K562 (cell line): ENCODE results near the gene DPP10. TPM values are rescaled to one million over a fixed set of nuclear protein-coding genes. Genes with fewer than 3 reads are reported as not detected.

Source experiments
- ATAC-seq: fragments of 200-7000 bp; cut with Tn5 transposase; 3 replicates; pipeline ENCODE4 v1.9.1; 2020; ENCODE audit warnings: moderate library complexity
- BruUV-seq: library from RNA; stranded (reverse); fragments of 400-500 nt; replicated peaks from 2 replicates; lab custom pipeline; 2021; lab: Mats Ljungman, UMichigan
- CTCF ChIA-PET: fragments of 300-600 bp; formaldehyde crosslinking; extraction: SDS; loops from one replicate; lab custom pipeline; 2021; ENCODE audit warnings: low intra/inter-chr PET ratio; lab: Yijun Ruan, JAX
- POLR2A ChIA-PET: fragments of 300-600, 350-650 bp; sonication (Branson Sonifier 250); formaldehyde crosslinking; extraction: SDS; loops from one replicate; lab custom pipeline; 2021; ENCODE audit warnings: antibody characterized with exemption, inconsistent platforms; lab: Yijun Ruan, JAX
- DNase-seq, 4 experiments: peaks; one replicate each; pipeline versions ENCODE4 v3.0.0 to v3.0.0-alpha.2; 2011 to 2018; ENCODE audit warnings: low spot score in 3 of 4, mixed read lengths in 3 of 4; ENCODE audit errors: extremely low read depth in 1 of 4
- FAIRE-seq: peaks from 2 replicates; lab custom pipeline; 2011; peaks lifted over from hg19 to GRCh38; lab: Jason Lieb, UNC
- H2AFZ ChIP-seq: 2 replicates; pipeline ENCODE4 v1.6.0; 2011; ENCODE audit warnings: low read depth, low read length, control low read depth, inconsistent platforms
- H3K27ac ChIP-seq: fragments of 200-600 bp; 3 replicates; pipeline ENCODE4 v1.8.0; 2011; ENCODE audit warnings: low read depth, mild to moderate bottlenecking, control low read depth, inconsistent platforms, low read length, moderate library complexity, mixed read lengths; ENCODE audit errors: extremely low read depth
- H3K27me3 ChIP-seq, 2 experiments: fragments of 300-600 bp in 1 of 2; 2 replicates in 1 of 2; 3 replicates in 1 of 2; pipeline versions ENCODE4 v1.6.0 to v1.8.0; 2011; ENCODE audit warnings: inconsistent platforms in 2 of 2, low read length in 2 of 2, mild to moderate bottlenecking in 1 of 2, mixed read lengths in 1 of 2, moderate library complexity in 1 of 2; ENCODE audit not compliant: control insufficient read depth in 2 of 2, insufficient read depth in 2 of 2
- H3K36me3 ChIP-seq: fragments of 300-600 bp; 3 replicates; pipeline ENCODE4 v1.8.0; 2011; ENCODE audit warnings: mild to moderate bottlenecking, low read length, inconsistent platforms; ENCODE audit not compliant: control insufficient read depth, insufficient read depth
- H3K4me1 ChIP-seq, 2 experiments: fragments of 200-600 bp in 1 of 2; replicated peaks in 1 of 2; 2 replicates in 1 of 2; 3 replicates in 1 of 2; pipeline versions ENCODE4 v1.5.1 to v1.8.0; 2011; ENCODE audit warnings: inconsistent platforms in 2 of 2, low read length in 2 of 2, mild to moderate bottlenecking in 1 of 2, mixed read lengths in 1 of 2, moderate library complexity in 1 of 2; ENCODE audit not compliant: control insufficient read depth in 2 of 2, insufficient read depth in 2 of 2
- H3K4me2 ChIP-seq: 2 replicates; pipeline ENCODE4 v1.6.1; 2011; ENCODE audit warnings: low read length, control low read depth, inconsistent platforms, mixed read lengths; ENCODE audit not compliant: insufficient read depth
- H3K4me3 ChIP-seq: fragments of 200-600 bp; sonication (generic), shearing (Covaris generic); 2 replicates; pipeline ENCODE4 v1.5.1; 2016; ENCODE audit warnings: control low read depth, inconsistent platforms
- H3K79me2 ChIP-seq: fragments of 200-600 bp; 3 replicates; pipeline ENCODE4 v1.8.0; 2011; ENCODE audit warnings: low read length, inconsistent platforms; ENCODE audit not compliant: control insufficient read depth, insufficient read depth
- H3K9ac ChIP-seq, 2 experiments: 2 replicates each; pipeline versions ENCODE4 v1.6.0 to v1.6.1; 2011; ENCODE audit warnings: low read depth in 2 of 2, low read length in 2 of 2, control low read depth in 1 of 2, inconsistent platforms in 1 of 2, mild to moderate bottlenecking in 1 of 2, mixed read lengths in 1 of 2; ENCODE audit not compliant: insufficient read depth in 1 of 2
- H3K9me1 ChIP-seq: one replicate; pipeline ENCODE4 v1.6.0; 2011; ENCODE audit warnings: inconsistent platforms, mild to moderate bottlenecking, low read length, moderate library complexity; ENCODE audit not compliant: control insufficient read depth, insufficient read depth
- H3K9me3 ChIP-seq: replicated peaks from 2 replicates; pipeline ENCODE4 v1.5.1; 2011; ENCODE audit warnings: low read depth, low read length, inconsistent platforms; ENCODE audit not compliant: control insufficient read depth, insufficient read depth
- H4K20me1 ChIP-seq: replicated peaks from 2 replicates; pipeline ENCODE4 v1.6.1; 2011; ENCODE audit warnings: low read length, inconsistent platforms, mixed read lengths; ENCODE audit not compliant: control insufficient read depth, insufficient read depth
- CTCF ChIP-seq, 3 experiments: IDR thresholded peaks in 2 of 3; conservative IDR thresholded peaks in 1 of 3; 2 replicates each; pipeline ENCODE4 v1.5.1; 2011 to 2012; ENCODE audit warnings: low read length in 3 of 3, mild to moderate bottlenecking in 3 of 3, control low read depth in 2 of 3, improper control_type of control experiment in 1 of 3, inconsistent platforms in 1 of 3, low read depth in 1 of 3, mixed read lengths in 1 of 3, moderate library complexity in 1 of 3; ENCODE audit not compliant: insufficient read depth in 2 of 3
- ERF ChIP-seq: fragments of 450-650 bp; formaldehyde crosslinking; IDR thresholded peaks from 2 replicates; pipeline ENCODE4 v1.4.0; 2020; ENCODE audit warnings: mild to moderate bottlenecking, mixed read lengths
- FOSL1 ChIP-seq: fragments of 200-800 bp; sonication (Bioruptor generic); conservative IDR thresholded peaks from 2 replicates; pipeline ENCODE4 v1.6.1; 2016; ENCODE audit warnings: missing genetic modification characterization, missing compliant biosample characterization
- ILF3 ChIP-seq: fragments of 450-650 bp; IDR thresholded peaks from 2 replicates; pipeline ENCODE4 v1.6.1; 2018; ENCODE audit warnings: antibody characterized with exemption, mild to moderate bottlenecking, moderate library complexity, borderline replicate concordance
- KLF1 ChIP-seq: fragments of 450-650 bp; IDR thresholded peaks from 2 replicates; pipeline ENCODE4 v1.6.1; 2016; ENCODE audit warnings: missing genetic modification characterization, missing compliant biosample characterization
- NFE2L1 ChIP-seq: fragments of 450-650 bp; IDR thresholded peaks from 2 replicates; pipeline ENCODE4 v1.6.1; 2016; ENCODE audit warnings: missing genetic modification characterization, low read depth, mild to moderate bottlenecking, missing compliant biosample characterization, moderate library complexity, borderline replicate concordance
- PHF20 ChIP-seq: fragments of 450-650 bp; IDR thresholded peaks from 2 replicates; pipeline ENCODE4 v1.6.1; 2018; ENCODE audit not compliant: partially characterized antibody
- SMARCB1 ChIP-seq: IDR thresholded peaks from 2 replicates; pipeline ENCODE4 v1.6.1; 2011; ENCODE audit warnings: improper control_type of control experiment, low read depth; ENCODE audit not compliant: insufficient read length
- SP2 ChIP-seq: IDR thresholded peaks from 2 replicates; pipeline ENCODE4 v1.6.1; 2011; ENCODE audit warnings: mild to moderate bottlenecking, low read depth, low read length, moderate library complexity; ENCODE audit not compliant: poor library complexity, severe bottlenecking; ENCODE audit errors: extremely low read depth
- TAF1 ChIP-seq: IDR thresholded peaks from 2 replicates; pipeline ENCODE4 v1.6.1; 2011; ENCODE audit warnings: mild to moderate bottlenecking, low read length, moderate library complexity; ENCODE audit not compliant: insufficient read depth, control insufficient read depth, severe bottlenecking; ENCODE audit errors: extremely low read depth
- TEAD4 ChIP-seq, 2 experiments: sonication (generic) in 1 of 2; formaldehyde crosslinking in 1 of 2; IDR thresholded peaks; 2 replicates each; pipeline versions ENCODE4 v1.6.1 to v1.8.0; 2012 to 2022; ENCODE audit warnings: borderline replicate concordance in 1 of 2, inconsistent platforms in 1 of 2, low read length in 1 of 2, mild to moderate bottlenecking in 1 of 2, missing genetic modification reagents in 1 of 2
- XRCC3 ChIP-seq: fragments of 450-650 bp; IDR thresholded peaks from 2 replicates; pipeline ENCODE4 v1.6.1; 2017; ENCODE audit warnings: mild to moderate bottlenecking, moderate library complexity
- ZMIZ1 ChIP-seq, 2 experiments: fragments of 150-350 bp in 1 of 2; IDR thresholded peaks; 2 replicates each; pipeline ENCODE4 v1.6.1; 2012 to 2016; ENCODE audit warnings: low read depth in 2 of 2, low read length in 2 of 2, mild to moderate bottlenecking in 1 of 2, moderate library complexity in 1 of 2
- ZNF707 ChIP-seq: fragments of 250-450 bp; sonication (Bioruptor Pico); conservative IDR thresholded peaks from 2 replicates; pipeline ENCODE4 v1.8.0; 2022; ENCODE audit warnings: inconsistent platforms, mild to moderate bottlenecking, moderate library complexity
- WGBS: fragments of 100-300 bp; shearing (Covaris generic); methylation state at CpG from one replicate; pipeline ENCODE4 v1.1.6; 2016; ENCODE audit warnings: low coverage, mixed read lengths; ENCODE audit not compliant: insufficient coverage; ENCODE audit errors: missing lambda C conversion rate; 5-methylcytosine and 5-hydroxymethylcytosine counted together
- in situ Hi-C: fragments of 300-500 bp; cut with MboI; formaldehyde crosslinking; loops from 4 replicates; pipeline ENCODE4 v1.15.0; 2018; ENCODE audit warnings: inconsistent platforms, mixed read lengths
- intact Hi-C: fragments of 100-400 bp; cut with micrococcal nuclease; formaldehyde crosslinking; loops from 2 replicates; pipeline ENCODE4 v1.14.2; 2022
- polyA plus RNA-seq, 8 experiments: library from polyadenylated mRNA; depleted of rRNA in 4 of 8; stranded (reverse) in 5 of 8; unstranded in 3 of 8; fragments of >200 nt; fragmentation: Nextera tagmentation in 2 of 8; fragmentation: Illumina TruSeq in 1 of 8; extraction: Ambion mirVana in 2 of 8; extraction: Trizol in 1 of 8; gene quantifications; 2 replicates each; pipeline versions ENCODE4 v1.2.1 to v1.2.3, GENCODE V29; 2011 to 2014; ENCODE audit warnings: inconsistent platforms in 1 of 8, missing spikeins in 1 of 8
- total RNA-seq, 7 experiments: library from RNA; depleted of rRNA in 6 of 7; stranded (reverse); fragments of >200 nt in 6 of 7; fragmentation: Illumina TruSeq in 2 of 7; extraction: Trizol in 2 of 7; gene quantifications; 2 replicates each; pipeline versions ENCODE4 v1.2.1 to v1.2.3, GENCODE V29; 2011 to 2021; ENCODE audit warnings: low replicate concordance in 1 of 7

Gene DPP10
- total and polyA plus RNA-seq, 9 of the 15 experiments (the other 6 are each of a cell fraction or from before 2014, with no cell fraction given): not detected

GRCh38 chr2:115533081-115533480 is 1090.6 kb downstream of the DPP10 start (continued):
- TF ChIP-seq ZMIZ1 (IDR thresholded peaks at IDR 0.05; ENCODE audit: low read depth in 2 of 2, low read length in 2 of 2): no peak
- no peak for TF ChIP-seq SP2
- no peak for TF ChIP-seq FOSL1 (tag)
- no peak for TF ChIP-seq XRCC3
- TF ChIP-seq TEAD4 (IDR thresholded peaks at IDR 0.05; ENCODE audit: low read length): no peak
- TF ChIP-seq TEAD4 (CRISPR knock-in tag; IDR thresholded peaks at IDR 0.05; ENCODE audit: borderline replicate concordance): no peak
- no peak for TF ChIP-seq KLF1 (tag)

GRCh38 chr2:115541814-115542213 is 1099.4 kb downstream of the DPP10 start:
- Histone ChIP-seq H3K9ac (no peak overlapping the region), H3K79me2 (no peaks in the 10 kb centered on the region), H3K4me2 (no peak overlapping the region), H3K9me1 (no peaks in the 10 kb centered on the region), H2AFZ (no peak overlapping the region), H3K36me3 (no peaks in the 10 kb centered on the region), H3K4me1 (no peaks in the 10 kb centered on the region), H3K27ac (no peak overlapping the region), H3K9me3 (peaks cover 1% of the 10 kb centered on the region; the same call in 1 of the 2 replicates), H3K4me3 (no peak overlapping the region), H3K27me3 (no peaks in the 10 kb centered on the region), H4K20me1 (no peaks in the 10 kb centered on the region)
- BruUV-seq: no TSS peak
- POLR2A ChIA-PET: no interaction called here
- intact Hi-C loops (no loop called here), in situ Hi-C loops (no loop called here)
- no peak for TF ChIP-seq NFE2L1 (tag)
- no peak for TF ChIP-seq ILF3
- TF ChIP-seq ZNF707: no peak
- TF ChIP-seq SMARCB1: no peak
- TF ChIP-seq PHF20: no peak
- TF ChIP-seq ERF (CRISPR knock-in tag): no peak
- TF ChIP-seq TAF1: no peak
- no peak for TF ChIP-seq CTCF (IDR thresholded peaks at IDR 0.05 in 2 of 3, conservative IDR thresholded peaks at IDR 0.05 in 1 of 3; ENCODE audit: insufficient read depth in 2 of 3, low read depth in 1 of 3, low read length in 3 of 3)
- no peak for FAIRE-seq
- no peak for DNase-seq
- WGBS: 5% methylated on average over 4 of the region's 4 CpGs
- no peak for ATAC-seq
- CTCF ChIA-PET: no interaction called here
